CD4-positive, alpha-beta T cell (primary cell): Measurements from ENCODE around the gene ADAM8. TPM values are rescaled to one million over a fixed set of nuclear protein-coding genes. Genes with fewer than 3 reads are reported as not detected.
A peak's percentile ranks its signal among the peaks of the same experiment; 100 is the strongest.

ENCODE experiments used
- ATAC-seq: fragments of 200-7000 bp; cut with Tn5 transposase; one replicate; pipeline ENCODE4 v1.10.0; 2022; ENCODE audit warnings: mild to moderate bottlenecking; ENCODE audit not compliant: poor library complexity
- CTCF ChIA-PET: fragments of 350-600 bp; sonication (Branson Sonifier 250); formaldehyde crosslinking; loops from one replicate; lab custom pipeline; 2021; ENCODE audit warnings: antibody characterized with exemption, inconsistent platforms; lab: Charles Lee
- POLR2A ChIA-PET: fragments of 350-600 bp; sonication (Branson Sonifier 250); formaldehyde crosslinking; loops from one replicate; lab custom pipeline; 2021; ENCODE audit warnings: antibody characterized with exemption, inconsistent platforms; lab: Charles Lee
- DNase-seq, 14 experiments: peaks; one replicate each; pipeline ENCODE4 v3.0.0-alpha.2; 2013 to 2020; ENCODE audit warnings: mixed read lengths in 2 of 14
- H3K27ac ChIP-seq, 2 donors: one replicate each; pipeline versions ENCODE4 v1.5.1 to v1.7.0; 2013; ENCODE audit warnings: low read length in 2 of 2, low read depth in 1 of 2, mild to moderate bottlenecking in 1 of 2
- H3K27me3 ChIP-seq, 2 experiments: 1 replicate in 1 of 2; 2 replicates in 1 of 2; pipeline versions ENCODE4 v1.6.1 to v1.7.0; 2013; ENCODE audit warnings: low read length in 2 of 2, control low read depth in 1 of 2, mild to moderate bottlenecking in 1 of 2, moderate library complexity in 1 of 2; ENCODE audit not compliant: insufficient read depth in 2 of 2, control insufficient read depth in 1 of 2
- H3K36me3 ChIP-seq: one replicate; pipeline ENCODE4 v1.6.1; 2013; ENCODE audit warnings: low read length, control low read depth; ENCODE audit not compliant: insufficient read depth
- H3K4me1 ChIP-seq: one replicate; pipeline ENCODE4 v1.6.1; 2013; ENCODE audit warnings: low read length, control low read depth; ENCODE audit not compliant: insufficient read depth
- H3K4me3 ChIP-seq: one replicate; pipeline ENCODE4 v1.5.1; 2013; ENCODE audit warnings: mild to moderate bottlenecking, low read length, moderate library complexity
- H3K9me3 ChIP-seq, 2 experiments: 1 replicate in 1 of 2; 2 replicates in 1 of 2; pipeline versions ENCODE4 v1.6.1 to v1.7.0; 2013; ENCODE audit warnings: low read length in 2 of 2, mild to moderate bottlenecking in 2 of 2, control low read depth in 1 of 2, moderate library complexity in 1 of 2; ENCODE audit not compliant: control insufficient read depth in 1 of 2, insufficient read depth in 1 of 2
- H3K27ac Mint-ChIP-seq: one replicate; pipeline ENCODE4 v1.8.0; 2020; ENCODE audit warnings: mixed read lengths
- H3K27me3 Mint-ChIP-seq: one replicate; pipeline ENCODE4 v1.8.0; 2021; ENCODE audit warnings: mixed read lengths
- H3K36me3 Mint-ChIP-seq: one replicate; pipeline ENCODE4 v1.8.0; 2021; ENCODE audit warnings: low read depth, mixed read lengths
- H3K4me1 Mint-ChIP-seq: one replicate; pipeline ENCODE4 v1.8.0; 2021; ENCODE audit warnings: low read depth, mixed read lengths
- H3K4me3 Mint-ChIP-seq: one replicate; pipeline ENCODE4 v1.8.0; 2020; ENCODE audit warnings: mild to moderate bottlenecking, mixed read lengths
- H3K9me3 Mint-ChIP-seq: one replicate; pipeline ENCODE4 v1.8.0; 2020; ENCODE audit warnings: mixed read lengths
- intact Hi-C, 2 experiments: fragments of 100-400 bp; cut with DNase I in 1 of 2; cut with micrococcal nuclease in 1 of 2; formaldehyde crosslinking; loops; one replicate each; pipeline versions ENCODE4 v1.15.1 to v1.9.0; 2023 to 2025; cut with DNase I, micrococcal nuclease
- total RNA-seq, 174 experiments: library from RNA in 2 of 174; stranded (reverse) in 2 of 174; gene quantifications; one replicate each; pipeline ENCODE4 v1.2.3 and lab custom pipeline; 2021 to 2026
- TF ChIP-seq, protein P1 (sequence below): fragments of 200-600 bp; IDR thresholded peaks from one replicate; pipeline ENCODE4 v1.8.0; 2022; ENCODE audit warnings: antibody characterized with exemption, mild to moderate bottlenecking

The ADAM8 gene
- total RNA-seq, 2 experiments from 2014 or later, result 95.6 to 95.9 TPM

DNA sequence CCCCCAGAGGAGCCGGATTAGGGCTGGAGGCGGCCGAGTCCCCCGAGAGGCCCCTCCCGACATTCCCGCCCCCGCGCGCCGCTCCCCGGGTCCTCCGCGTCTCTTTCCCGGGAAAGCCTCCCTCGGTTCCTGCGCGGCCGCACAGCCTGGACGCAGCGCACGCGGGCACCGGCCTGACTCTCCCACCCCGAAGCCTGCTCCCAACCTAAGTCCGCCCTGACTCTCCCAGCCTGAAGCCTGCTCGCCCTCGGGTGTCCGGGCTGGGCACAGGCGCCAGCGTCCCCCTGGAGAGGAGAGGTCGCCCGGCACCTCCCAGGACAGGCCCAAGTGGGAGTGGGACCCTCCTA lies 39.5 kb downstream of the ADAM8 start:
- Mint-ChIP-seq H3K36me3 (no peaks in the 10 kb centered on the region), H3K9me3 (no peaks in the 10 kb centered on the region), H3K27ac (no peak overlapping the region), H3K4me3 (no peak overlapping the region), H3K4me1 (peaks cover 25% of the 10 kb centered on the region), H3K27me3 (peaks cover 66% of the 10 kb centered on the region)
- CTCF ChIA-PET, result no interaction called here
- ATAC-seq, result no peak
- Histone ChIP-seq H3K4me1 (peaks cover 48% of the 10 kb centered on the region), H3K9me3 (peaks cover 0 to 19% of the 10 kb centered on the region in 2 experiments), H3K4me3 (no peak overlapping the region), H3K36me3 (no peaks in the 10 kb centered on the region), H3K27ac (no peak overlapping the region), H3K27me3 (peaks cover 52 to 58% of the 10 kb centered on the region in 2 experiments)
- DNase-seq, result no peak
- POLR2A ChIA-PET, result no interaction called here
- TF ChIP-seq, protein P1, sequence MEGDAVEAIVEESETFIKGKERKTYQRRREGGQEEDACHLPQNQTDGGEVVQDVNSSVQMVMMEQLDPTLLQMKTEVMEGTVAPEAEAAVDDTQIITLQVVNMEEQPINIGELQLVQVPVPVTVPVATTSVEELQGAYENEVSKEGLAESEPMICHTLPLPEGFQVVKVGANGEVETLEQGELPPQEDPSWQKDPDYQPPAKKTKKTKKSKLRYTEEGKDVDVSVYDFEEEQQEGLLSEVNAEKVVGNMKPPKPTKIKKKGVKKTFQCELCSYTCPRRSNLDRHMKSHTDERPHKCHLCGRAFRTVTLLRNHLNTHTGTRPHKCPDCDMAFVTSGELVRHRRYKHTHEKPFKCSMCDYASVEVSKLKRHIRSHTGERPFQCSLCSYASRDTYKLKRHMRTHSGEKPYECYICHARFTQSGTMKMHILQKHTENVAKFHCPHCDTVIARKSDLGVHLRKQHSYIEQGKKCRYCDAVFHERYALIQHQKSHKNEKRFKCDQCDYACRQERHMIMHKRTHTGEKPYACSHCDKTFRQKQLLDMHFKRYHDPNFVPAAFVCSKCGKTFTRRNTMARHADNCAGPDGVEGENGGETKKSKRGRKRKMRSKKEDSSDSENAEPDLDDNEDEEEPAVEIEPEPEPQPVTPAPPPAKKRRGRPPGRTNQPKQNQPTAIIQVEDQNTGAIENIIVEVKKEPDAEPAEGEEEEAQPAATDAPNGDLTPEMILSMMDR, result no peak
- intact Hi-C loops, result no loop called here

GRCh38 chr10:133236401-133237240 lies 40.0 kb downstream of the ADAM8 start:
- ATAC-seq (peak; percentile 33), DNase-seq (peak in 1 of 14 experiments; percentile 24)
- no peaks in the 10 kb centered on the region for H3K9me3 Mint-ChIP-seq
- no peak overlapping the region for H3K27ac ChIP-seq
- intact Hi-C loops, result no loop called here
- peaks cover 52 to 58% of the 10 kb centered on the region in 2 experiments for H3K27me3 ChIP-seq
- H3K4me3 Mint-ChIP-seq, result no peak overlapping the region
- H3K27ac Mint-ChIP-seq, result no peak overlapping the region
- no peaks in the 10 kb centered on the region for H3K36me3 ChIP-seq
- H3K4me1 ChIP-seq, result peaks cover 42% of the 10 kb centered on the region
- H3K27me3 Mint-ChIP-seq, result peaks cover 66% of the 10 kb centered on the region
- peaks cover 0 to 21% of the 10 kb centered on the region in 2 experiments for H3K9me3 ChIP-seq
- POLR2A ChIA-PET, result no interaction called here
- TF ChIP-seq, protein P1, result no peak
- CTCF ChIA-PET, result no interaction called here
- peak overlapping the region; percentile 38 for H3K4me3 ChIP-seq
- H3K36me3 Mint-ChIP-seq, result no peaks in the 10 kb centered on the region
- H3K4me1 Mint-ChIP-seq, result peaks cover 21% of the 10 kb centered on the region

DNA sequence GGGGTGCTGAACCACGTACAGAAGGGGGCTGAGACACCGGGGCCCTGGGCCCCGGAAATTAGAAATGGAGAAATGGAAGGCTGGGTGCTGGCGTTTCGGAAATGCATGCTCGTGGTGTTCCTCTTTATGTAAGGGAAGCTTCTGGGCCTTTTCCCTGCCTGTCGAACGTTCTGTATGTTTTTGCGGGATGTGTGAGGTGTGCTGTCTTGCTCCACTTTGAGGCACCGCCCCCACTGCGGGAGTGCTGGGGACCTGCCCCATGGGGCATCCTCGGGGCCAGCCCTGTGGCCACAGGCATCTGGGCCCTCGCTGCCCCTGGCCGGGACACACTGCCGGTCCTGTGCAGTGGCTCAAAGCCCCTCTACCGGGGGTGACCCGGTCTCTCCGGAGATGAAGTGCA lies 40.7 kb downstream of the ADAM8 start:
- Histone ChIP-seq H3K36me3 (no peaks in the 10 kb centered on the region), H3K27ac (no peak overlapping the region), H3K4me1 (peaks cover 39% of the 10 kb centered on the region), H3K4me3 (peak overlapping the region; percentile 38), H3K9me3 (peaks cover 0 to 23% of the 10 kb centered on the region in 2 experiments), H3K27me3 (peaks cover 52 to 56% of the 10 kb centered on the region in 2 experiments)
- intact Hi-C loops, result no loop called here
- CTCF ChIA-PET, result no interaction called here
- H3K36me3 Mint-ChIP-seq, result no peaks in the 10 kb centered on the region
- no peaks in the 10 kb centered on the region for H3K9me3 Mint-ChIP-seq
- H3K4me3 Mint-ChIP-seq, result peak overlapping the region; percentile 45
- ATAC-seq (peak; percentile 32), DNase-seq (peak in 1 of 14 experiments; percentile 47)
- POLR2A ChIA-PET, result no interaction called here
- peaks cover 65% of the 10 kb centered on the region for H3K27me3 Mint-ChIP-seq
- TF ChIP-seq, protein P1, result no peak
- no peak overlapping the region for H3K27ac Mint-ChIP-seq
- peaks cover 14% of the 10 kb centered on the region for H3K4me1 Mint-ChIP-seq
